ENCODE results near the gene GRB10. TPM values are rescaled to one million over a fixed set of nuclear protein-coding genes. Genes with fewer than 3 reads are reported as not detected.

GRB10 gene
- polyA plus RNA-seq, 3 donors, result 1.3 to 3.1 (median 1.5) TPM

- no peak for DNase-seq
- 100% methylated on average over 3 of the region's 3 CpGs for WGBS (ENCODE audit: insufficient coverage)
- peaks cover under 1 to 2% of the 10 kb centered on the region in 2 donors for H3K36me3 Mint-ChIP-seq
- peaks cover 30% of the 10 kb centered on the region for H3K4me1 Mint-ChIP-seq
- Histone ChIP-seq H2AFZ (ENCODE audit: insufficient read depth, low read depth, low read length, poor library complexity, severe bottlenecking) (no peak overlapping the region), H3K9ac (ENCODE audit: insufficient read depth, low read length, poor library complexity, severe bottlenecking) (no peak overlapping the region), H3K4me1 (ENCODE audit: control insufficient read depth in 1 of 2, insufficient read depth in 2 of 2, low read length in 2 of 2) (peaks cover 15 to 25% of the 10 kb centered on the region in 2 donors), H3K9me3 (replicated peaks in 1 of 2; ENCODE audit: control insufficient read depth in 1 of 2, insufficient read depth in 1 of 2, low read length in 2 of 2) (no peaks in the 10 kb centered on the region), H3K27me3 (ENCODE audit: control insufficient read depth in 2 of 2, insufficient read depth in 2 of 2, low read length in 2 of 2) (no peaks in the 10 kb centered on the region), H3K79me2 (ENCODE audit: insufficient read depth, low read length) (no peaks in the 10 kb centered on the region), H3K36me3 (replicated peaks in 1 of 2; ENCODE audit: control insufficient read depth in 1 of 2, insufficient read depth in 2 of 2, low read length in 2 of 2) (no peaks in the 10 kb centered on the region), H4K20me1 (ENCODE audit: insufficient read depth, low read length) (no peaks in the 10 kb centered on the region), H3K4me3 (replicated peaks in 1 of 3; ENCODE audit: low read depth in 2 of 3, low read length in 3 of 3) (no peak overlapping the region), H3K4me2 (replicated peaks; ENCODE audit: extremely low read depth, low read length, poor library complexity, severe bottlenecking) (no peak overlapping the region), H3K27ac (ENCODE audit: low read depth in 1 of 2, low read length in 2 of 2) (no peak overlapping the region)
- H3K9me3 Mint-ChIP-seq, result peaks cover 0 to 2% (median 0%) of the 10 kb centered on the region in 7 donors
- no peak for TF ChIP-seq CTCF (IDR thresholded peaks at IDR 0.05)
- H3K27me3 Mint-ChIP-seq (ENCODE audit: low read depth in 3 of 3), result peaks cover 0 to 3% (median 2%) of the 10 kb centered on the region in 3 donors
- no peak overlapping the region for H3K4me3 Mint-ChIP-seq
- intact Hi-C loops (cut with micrococcal nuclease), result no loop called here
- no peak overlapping the region for H3K27ac Mint-ChIP-seq
Measured at GRCh38 chr7:50655490-50655889, 127.2 kb downstream of the GRB10 start.

GRCh38 chr7:50655020-50655419 is 127.7 kb downstream of the GRB10 start:
- Histone ChIP-seq H3K79me2 (ENCODE audit: insufficient read depth, low read length) (no peaks in the 10 kb centered on the region), H3K4me1 (ENCODE audit: control insufficient read depth in 1 of 2, insufficient read depth in 2 of 2, low read length in 2 of 2) (peaks cover 10 to 20% of the 10 kb centered on the region in 2 donors), H3K4me2 (replicated peaks; ENCODE audit: extremely low read depth, low read length, poor library complexity, severe bottlenecking) (no peak overlapping the region), H2AFZ (ENCODE audit: insufficient read depth, low read depth, low read length, poor library complexity, severe bottlenecking) (no peak overlapping the region), H3K4me3 (replicated peaks in 1 of 3; ENCODE audit: low read depth in 2 of 3, low read length in 3 of 3) (no peak overlapping the region), H3K27ac (ENCODE audit: low read depth in 1 of 2, low read length in 2 of 2) (no peak overlapping the region), H3K9ac (ENCODE audit: insufficient read depth, low read length, poor library complexity, severe bottlenecking) (no peak overlapping the region), H3K27me3 (ENCODE audit: control insufficient read depth in 2 of 2, insufficient read depth in 2 of 2, low read length in 2 of 2) (no peaks in the 10 kb centered on the region), H3K9me3 (replicated peaks in 1 of 2; ENCODE audit: control insufficient read depth in 1 of 2, insufficient read depth in 1 of 2, low read length in 2 of 2) (no peaks in the 10 kb centered on the region), H3K36me3 (replicated peaks in 1 of 2; ENCODE audit: control insufficient read depth in 1 of 2, insufficient read depth in 2 of 2, low read length in 2 of 2) (no peaks in the 10 kb centered on the region), H4K20me1 (ENCODE audit: insufficient read depth, low read length) (no peaks in the 10 kb centered on the region)
- intact Hi-C loops (cut with micrococcal nuclease), result no loop called here
- peaks cover 0 to 3% (median 2%) of the 10 kb centered on the region in 3 donors for H3K27me3 Mint-ChIP-seq (ENCODE audit: low read depth in 3 of 3)
- WGBS (ENCODE audit: insufficient coverage), result 81% methylated on average over 3 of the region's 4 CpGs
- no peak for DNase-seq
- H3K9me3 Mint-ChIP-seq, result no peaks in the 10 kb centered on the region
- no peak for TF ChIP-seq CTCF (IDR thresholded peaks at IDR 0.05)
- H3K27ac Mint-ChIP-seq, result no peak overlapping the region
- peaks cover 0 to 5% of the 10 kb centered on the region in 2 donors for H3K36me3 Mint-ChIP-seq
- H3K4me1 Mint-ChIP-seq, result peaks cover 26% of the 10 kb centered on the region
- no peak overlapping the region for H3K4me3 Mint-ChIP-seq

All from CD14-positive monocyte (primary cell).